Vagina (tissue), 2 donors: Measurements from ENCODE around the gene MON2.

Experiments
- CTCF ChIP-seq, 3 experiments: fragments of 450-650 bp in 2 of 3; fragments of 200-600 bp in 1 of 3; sonication (generic) in 1 of 3; IDR thresholded peaks; one replicate each; pipeline ENCODE4 v1.5.1; 2017 to 2019; ENCODE audit warnings: antibody characterized with exemption in 3 of 3, mild to moderate bottlenecking in 2 of 3, moderate library complexity in 2 of 3
- POLR2A ChIP-seq, 2 donors: fragments of 450-650 bp; IDR thresholded peaks; one replicate each; pipeline ENCODE4 v1.6.1; 2017; ENCODE audit warnings: antibody characterized with exemption in 2 of 2, mild to moderate bottlenecking in 2 of 2, moderate library complexity in 2 of 2
- POLR2AphosphoS5 ChIP-seq, 2 donors: sonication (generic); formaldehyde crosslinking; IDR thresholded peaks; one replicate each; pipeline ENCODE4 v1.9.0; 2017; ENCODE audit warnings: antibody characterized with exemption in 2 of 2, mild to moderate bottlenecking in 2 of 2, low read depth in 1 of 2; ENCODE audit not compliant: insufficient read depth in 1 of 2

- TF ChIP-seq POLR2A (IDR thresholded peaks at IDR 0.05) = no peak
- TF ChIP-seq CTCF (IDR thresholded peaks at IDR 0.05) = no peak
- no peak for TF ChIP-seq POLR2AphosphoS5 (IDR thresholded peaks at IDR 0.05; ENCODE audit: insufficient read depth in 1 of 2, low read depth in 1 of 2)
Measured at GRCh38 chr12:62525271-62525670, 58.6 kb downstream of the MON2 start.
